ENCODE results near the gene KCNH1.

DNA sequence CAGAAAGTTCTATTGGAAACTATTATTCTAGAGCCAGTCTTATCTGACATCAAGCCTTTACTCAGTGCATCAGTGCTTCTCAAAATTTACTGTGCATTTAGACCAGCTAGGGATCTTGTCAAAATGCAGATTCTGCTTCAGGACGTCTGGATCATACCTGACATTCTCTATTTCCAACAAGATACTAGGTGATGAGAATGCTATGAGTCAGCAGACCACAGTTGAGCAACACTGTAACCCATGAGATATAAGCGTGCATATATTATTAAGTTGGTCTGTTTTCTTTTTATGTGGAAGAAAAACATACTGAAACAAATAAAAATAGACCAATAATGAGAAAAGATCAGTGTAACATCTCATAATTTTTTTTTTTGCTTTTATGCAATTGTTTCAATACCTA is 40.4 kb upstream of the KCNH1 start:
- TF ChIP-seq EZH2 (IDR thresholded peaks at IDR 0.05; ENCODE audit: borderline replicate concordance, insufficient read depth, low read length, poor library complexity, severe bottlenecking) (no peak), POLR2AphosphoS5 (IDR thresholded peaks at IDR 0.05) (no peak)
- TF ChIP-seq, protein P1, sequence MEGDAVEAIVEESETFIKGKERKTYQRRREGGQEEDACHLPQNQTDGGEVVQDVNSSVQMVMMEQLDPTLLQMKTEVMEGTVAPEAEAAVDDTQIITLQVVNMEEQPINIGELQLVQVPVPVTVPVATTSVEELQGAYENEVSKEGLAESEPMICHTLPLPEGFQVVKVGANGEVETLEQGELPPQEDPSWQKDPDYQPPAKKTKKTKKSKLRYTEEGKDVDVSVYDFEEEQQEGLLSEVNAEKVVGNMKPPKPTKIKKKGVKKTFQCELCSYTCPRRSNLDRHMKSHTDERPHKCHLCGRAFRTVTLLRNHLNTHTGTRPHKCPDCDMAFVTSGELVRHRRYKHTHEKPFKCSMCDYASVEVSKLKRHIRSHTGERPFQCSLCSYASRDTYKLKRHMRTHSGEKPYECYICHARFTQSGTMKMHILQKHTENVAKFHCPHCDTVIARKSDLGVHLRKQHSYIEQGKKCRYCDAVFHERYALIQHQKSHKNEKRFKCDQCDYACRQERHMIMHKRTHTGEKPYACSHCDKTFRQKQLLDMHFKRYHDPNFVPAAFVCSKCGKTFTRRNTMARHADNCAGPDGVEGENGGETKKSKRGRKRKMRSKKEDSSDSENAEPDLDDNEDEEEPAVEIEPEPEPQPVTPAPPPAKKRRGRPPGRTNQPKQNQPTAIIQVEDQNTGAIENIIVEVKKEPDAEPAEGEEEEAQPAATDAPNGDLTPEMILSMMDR (IDR thresholded peaks at IDR 0.05; ENCODE audit: poor library complexity, severe bottlenecking) = no peak

Data from neural cell (in vitro differentiated cells).